Chondrocyte (in vitro differentiated cells): ENCODE measurements around the gene PIP5K1C. TPM values are rescaled to one million over a fixed set of nuclear protein-coding genes. Genes with fewer than 3 reads are reported as not detected.
A peak's percentile ranks its signal among the peaks of the same experiment; 100 is the strongest.

Source experiments
- DNase-seq: peaks from one replicate; pipeline ENCODE4 v3.0.0; 2021; ENCODE audit warnings: mixed read lengths, low spot score
- H3K27ac Mint-ChIP-seq: one replicate; pipeline ENCODE4 v1.8.0; 2021; ENCODE audit warnings: mild to moderate bottlenecking, moderate library complexity, mixed read lengths; ENCODE audit not compliant: unreplicated experiment
- H3K27me3 Mint-ChIP-seq: 2 replicates; pipeline ENCODE4 v1.8.0; 2021; ENCODE audit warnings: low read depth, mixed read lengths
- H3K36me3 Mint-ChIP-seq: 2 replicates; pipeline ENCODE4 v1.8.0; 2021; ENCODE audit warnings: low read depth, mixed read lengths
- H3K4me1 Mint-ChIP-seq: 2 replicates; pipeline ENCODE4 v1.8.0; 2021; ENCODE audit warnings: low read depth, mild to moderate bottlenecking, mixed read lengths
- H3K4me3 Mint-ChIP-seq: one replicate; pipeline ENCODE4 v1.8.0; 2021; ENCODE audit warnings: mild to moderate bottlenecking, moderate library complexity, mixed read lengths; ENCODE audit not compliant: unreplicated experiment
- H3K9me3 Mint-ChIP-seq: 2 replicates; pipeline ENCODE4 v1.8.0; 2021; ENCODE audit warnings: low read depth, mixed read lengths
- CTCF ChIP-seq: fragments of 200-600 bp; sonication (generic); IDR thresholded peaks from 2 replicates; pipeline ENCODE4 v1.5.0; 2021; ENCODE audit warnings: antibody characterized with exemption, mild to moderate bottlenecking, moderate library complexity
- total RNA-seq: library from RNA; stranded (reverse); gene quantifications from 3 replicates; pipeline ENCODE4 v1.2.1, GENCODE V29; 2021

The PIP5K1C gene
- total RNA-seq, 1 donor from 2014 or later: 81.0 TPM

- DNase-seq: no peak
- Mint-ChIP-seq H3K36me3 (no peaks in the 10 kb centered on the region), H3K4me3 (no peak overlapping the region), H3K9me3 (no peaks in the 10 kb centered on the region), H3K4me1 (no peaks in the 10 kb centered on the region), H3K27me3 (peaks cover 10% of the 10 kb centered on the region), H3K27ac (no peak overlapping the region)
- TF ChIP-seq CTCF: no peak
Observed at GRCh38 chr19:3734310-3734600, 34.0 kb upstream of the PIP5K1C start.

DNA sequence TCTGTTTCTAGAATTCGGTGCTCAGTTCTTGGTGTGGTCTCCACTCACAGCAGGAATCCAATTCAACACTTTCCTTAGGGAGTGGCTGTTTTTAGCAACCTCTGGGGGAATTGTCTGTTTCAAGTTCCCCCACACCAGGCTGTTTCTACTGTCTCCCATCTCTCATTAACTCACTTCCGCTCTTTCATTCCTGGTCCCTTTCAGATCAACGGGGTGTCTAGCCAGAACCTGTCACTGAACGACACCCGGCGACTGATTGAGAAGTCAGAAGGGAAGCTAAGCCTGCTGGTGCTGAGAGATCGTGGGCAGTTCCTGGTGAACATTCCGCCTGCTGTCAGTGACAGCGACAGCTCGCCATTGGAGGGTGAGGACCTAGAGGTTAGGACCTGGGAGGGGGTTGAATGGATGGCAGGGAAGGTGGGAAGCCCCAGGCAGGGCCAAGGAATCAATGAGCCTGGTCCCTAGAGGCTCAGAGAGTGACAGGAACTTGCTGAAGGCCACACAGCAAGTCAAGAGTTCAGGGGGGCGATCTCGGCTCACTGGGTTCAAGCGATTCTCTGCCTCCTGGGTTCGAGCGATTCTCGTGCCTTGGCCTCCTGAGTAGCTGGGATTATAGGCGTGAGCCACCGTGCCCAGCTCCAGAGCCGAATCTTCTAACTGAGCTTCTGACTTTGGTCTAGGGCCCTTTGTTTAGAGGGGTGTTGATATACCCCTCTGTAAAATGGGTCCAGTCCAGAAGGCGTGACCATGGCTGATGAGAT, 33.5 kb upstream of the PIP5K1C start:
- peaks cover 10% of the 10 kb centered on the region for H3K27me3 Mint-ChIP-seq
- TF ChIP-seq CTCF: no peak
- H3K27ac Mint-ChIP-seq: no peak overlapping the region
- H3K4me1 Mint-ChIP-seq: no peaks in the 10 kb centered on the region
- H3K9me3 Mint-ChIP-seq: no peaks in the 10 kb centered on the region
- no peaks in the 10 kb centered on the region for H3K36me3 Mint-ChIP-seq
- H3K4me3 Mint-ChIP-seq: no peak overlapping the region
- DNase-seq: no peak

DNA sequence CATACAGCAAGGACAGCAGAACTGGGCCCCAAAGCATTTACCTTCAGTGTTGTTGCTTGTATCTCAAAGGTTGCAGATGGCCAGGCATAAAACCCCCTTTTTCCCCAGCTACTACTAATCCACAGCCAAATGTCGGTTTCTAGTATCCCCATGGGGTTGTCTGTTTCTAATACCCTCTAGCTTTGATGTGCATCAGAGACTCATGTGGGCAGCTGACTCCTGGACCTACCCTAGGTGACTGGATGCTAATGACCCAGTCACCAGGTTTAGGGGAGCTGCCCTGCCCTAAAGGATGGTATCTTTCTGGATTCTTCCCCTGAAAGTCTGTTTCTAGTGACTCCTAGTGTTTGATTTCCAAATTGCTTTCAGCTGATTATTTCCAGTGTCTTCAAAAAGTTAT, 31.8 kb upstream of the PIP5K1C start:
- no peaks in the 10 kb centered on the region for H3K4me1 Mint-ChIP-seq
- H3K9me3 Mint-ChIP-seq: no peaks in the 10 kb centered on the region
- H3K27ac Mint-ChIP-seq: no peak overlapping the region
- DNase-seq: no peak
- H3K4me3 Mint-ChIP-seq: no peak overlapping the region
- H3K36me3 Mint-ChIP-seq: no peaks in the 10 kb centered on the region
- peak; percentile 28 for TF ChIP-seq CTCF
- peaks cover 6% of the 10 kb centered on the region for H3K27me3 Mint-ChIP-seq

- DNase-seq: no peak
- peaks cover 1% of the 10 kb centered on the region for H3K27me3 Mint-ChIP-seq
- no peaks in the 10 kb centered on the region for H3K9me3 Mint-ChIP-seq
- no peak overlapping the region for H3K4me3 Mint-ChIP-seq
- no peak for TF ChIP-seq CTCF
- H3K36me3 Mint-ChIP-seq: no peaks in the 10 kb centered on the region
- no peaks in the 10 kb centered on the region for H3K4me1 Mint-ChIP-seq
- H3K27ac Mint-ChIP-seq: no peak overlapping the region
Observed at GRCh38 chr19:3730457-3730958, 30.2 kb upstream of the PIP5K1C start.

GRCh38 chr19:3725640-3726310, 25.5 kb upstream of the PIP5K1C start:
- Mint-ChIP-seq H3K27ac (no peak overlapping the region), H3K4me3 (no peak overlapping the region), H3K4me1 (peaks cover 7% of the 10 kb centered on the region), H3K36me3 (no peaks in the 10 kb centered on the region), H3K27me3 (peaks cover 9% of the 10 kb centered on the region), H3K9me3 (no peaks in the 10 kb centered on the region)
- DNase-seq: no peak
- TF ChIP-seq CTCF: no peak
